HG03432 (cell line): ENCODE results near the gene SRP72.
"Not testable (repeated sequence)": the region's sequence is repeated elsewhere in the genome, so short reads cannot be mapped to it uniquely, and the experiment has no call there.

Source experiments
- ATAC-seq: cut with Tn5 transposase; IDR thresholded peaks from one replicate; pipeline ENCODE4 v1.9.1; 2021; ENCODE audit warnings: mild to moderate bottlenecking, moderate library complexity; ENCODE audit not compliant: unreplicated experiment

The SRP72 gene, protein sequence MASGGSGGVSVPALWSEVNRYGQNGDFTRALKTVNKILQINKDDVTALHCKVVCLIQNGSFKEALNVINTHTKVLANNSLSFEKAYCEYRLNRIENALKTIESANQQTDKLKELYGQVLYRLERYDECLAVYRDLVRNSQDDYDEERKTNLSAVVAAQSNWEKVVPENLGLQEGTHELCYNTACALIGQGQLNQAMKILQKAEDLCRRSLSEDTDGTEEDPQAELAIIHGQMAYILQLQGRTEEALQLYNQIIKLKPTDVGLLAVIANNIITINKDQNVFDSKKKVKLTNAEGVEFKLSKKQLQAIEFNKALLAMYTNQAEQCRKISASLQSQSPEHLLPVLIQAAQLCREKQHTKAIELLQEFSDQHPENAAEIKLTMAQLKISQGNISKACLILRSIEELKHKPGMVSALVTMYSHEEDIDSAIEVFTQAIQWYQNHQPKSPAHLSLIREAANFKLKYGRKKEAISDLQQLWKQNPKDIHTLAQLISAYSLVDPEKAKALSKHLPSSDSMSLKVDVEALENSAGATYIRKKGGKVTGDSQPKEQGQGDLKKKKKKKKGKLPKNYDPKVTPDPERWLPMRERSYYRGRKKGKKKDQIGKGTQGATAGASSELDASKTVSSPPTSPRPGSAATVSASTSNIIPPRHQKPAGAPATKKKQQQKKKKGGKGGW

DNA sequence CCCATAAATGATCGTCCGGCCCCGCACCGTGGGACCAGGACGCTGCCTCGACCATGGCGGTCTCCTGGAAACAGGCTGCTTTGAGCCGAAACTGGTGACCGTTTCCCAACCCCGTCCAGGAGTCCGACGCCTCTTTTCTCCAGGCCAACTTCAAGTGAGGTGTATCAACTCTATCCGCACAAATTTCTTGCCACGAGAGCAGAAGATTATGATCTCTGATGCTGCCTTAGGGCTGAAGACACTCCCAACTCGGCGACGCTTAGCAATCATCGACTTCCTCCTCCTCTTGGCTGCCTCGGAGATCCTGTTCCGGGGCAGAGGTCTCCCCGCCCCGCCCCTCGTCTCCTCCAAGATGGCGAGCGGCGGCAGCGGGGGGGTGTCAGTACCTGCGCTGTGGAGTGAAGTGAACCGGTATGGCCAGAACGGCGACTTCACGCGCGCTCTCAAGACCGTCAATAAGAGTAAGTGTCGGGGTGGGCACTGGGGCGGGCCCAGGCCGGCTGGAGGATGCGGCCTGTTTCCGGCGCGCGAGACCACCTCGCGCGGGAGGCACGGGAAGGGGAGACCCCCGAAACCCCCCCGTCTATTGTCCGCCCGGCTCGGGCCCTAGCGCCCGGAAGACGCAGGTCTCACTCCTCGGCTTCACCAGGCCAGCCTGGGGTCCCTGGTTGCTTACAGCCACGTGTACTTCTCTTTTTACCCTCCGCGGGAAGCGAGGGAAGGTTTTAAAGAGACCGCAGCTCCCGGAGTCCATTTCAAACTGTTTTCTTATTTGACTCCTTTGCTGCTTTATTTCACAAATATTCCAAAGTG lies at the start of gene SRP72:
TSS of gene SRP72 (plus strand) at position 334 of the 813 bp plus-strand sequence. CDS start at position 353, 19 bp downstream.
- ATAC-seq = peak; percentile 95

DNA sequence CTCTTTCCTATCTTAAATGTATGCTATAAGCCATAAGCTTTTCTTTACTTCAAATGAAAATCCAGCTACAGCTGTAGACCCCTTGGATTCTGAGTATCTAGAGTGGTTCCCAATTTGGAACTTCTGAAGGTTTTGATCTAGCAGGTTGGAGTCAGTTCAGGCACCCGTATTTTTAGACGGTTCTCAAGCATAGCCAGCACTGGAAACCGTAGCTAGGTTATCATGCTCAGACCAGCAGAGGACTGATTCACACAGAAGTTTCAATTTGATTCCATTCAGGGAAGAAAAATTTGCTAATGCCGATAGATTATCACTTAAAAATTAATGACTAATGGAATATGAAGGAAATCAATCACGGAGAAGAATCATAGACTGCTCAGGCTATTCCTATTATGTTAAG lies 43.2 kb upstream of the SRP72 start:
- no peak for ATAC-seq

GRCh38 chr4:56424697-56425514 lies 42.5 kb upstream of the SRP72 start:
- ATAC-seq = no peak

GRCh38 chr4:56425518-56425917 lies 41.9 kb upstream of the SRP72 start:
- no peak for ATAC-seq

DNA sequence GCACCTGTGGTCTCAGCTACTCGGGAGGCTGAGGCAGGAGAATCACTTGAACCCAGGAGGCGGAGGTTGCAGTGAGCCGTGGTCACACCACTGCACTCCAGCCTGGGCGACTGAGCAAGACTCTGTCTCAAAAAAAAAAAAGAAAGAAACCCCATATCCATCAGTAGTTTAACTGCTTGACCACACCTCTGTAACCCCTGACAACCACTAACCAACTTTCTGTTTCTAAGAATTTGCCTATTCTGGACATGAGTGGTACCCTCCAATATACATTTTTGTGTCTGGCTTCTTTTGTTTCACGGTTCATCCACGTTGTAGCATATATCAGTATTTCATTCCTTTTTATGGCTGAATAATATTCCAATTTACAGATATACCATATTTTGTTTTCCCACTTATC lies 41.1 kb upstream of the SRP72 start:
- peak; percentile 86 for ATAC-seq

DNA sequence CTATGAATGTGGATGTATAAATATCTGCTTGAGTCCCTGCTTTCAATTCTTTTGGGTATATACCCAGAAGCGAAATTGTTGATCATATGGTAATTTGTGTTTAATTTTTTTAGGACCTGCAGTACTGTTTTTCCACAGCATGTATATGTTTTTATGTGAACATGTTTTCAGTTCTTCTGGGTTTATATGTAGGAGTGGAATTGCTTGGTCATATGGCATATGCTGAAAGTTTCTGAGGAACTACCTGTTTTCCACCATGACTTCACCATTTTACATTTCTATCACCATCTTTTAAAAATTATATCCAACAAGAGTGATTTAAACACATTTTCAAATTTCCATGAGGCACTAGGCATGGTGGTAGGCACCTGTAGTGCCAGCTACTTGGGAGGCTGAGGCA lies 40.2 kb upstream of the SRP72 start:
- no peak for ATAC-seq

- ATAC-seq = no peak
Observed at GRCh38 chr4:56430203-56430602, 37.2 kb upstream of the SRP72 start.

DNA sequence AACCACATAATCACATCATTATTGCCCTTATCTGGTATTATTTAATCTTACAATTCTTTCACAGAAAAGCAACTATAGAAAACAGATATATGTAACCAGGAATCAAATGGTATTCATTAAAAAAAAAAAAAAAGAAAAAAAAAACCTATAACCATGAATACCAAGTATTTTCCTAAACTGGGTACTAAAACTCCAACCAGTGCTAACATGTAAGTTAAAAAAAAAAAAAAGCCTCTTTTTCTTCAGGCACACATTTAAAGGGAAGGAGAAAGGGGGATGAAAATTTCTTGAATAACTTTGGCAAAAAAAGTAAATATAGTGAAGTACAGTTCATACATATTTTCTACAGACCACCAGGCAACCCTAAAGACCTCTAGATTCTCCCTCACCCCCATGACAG lies 34.1 kb upstream of the SRP72 start:
- ATAC-seq = no peak

- ATAC-seq = peak; percentile 18
Observed at GRCh38 chr4:56434599-56435139, 32.7 kb upstream of the SRP72 start.

DNA sequence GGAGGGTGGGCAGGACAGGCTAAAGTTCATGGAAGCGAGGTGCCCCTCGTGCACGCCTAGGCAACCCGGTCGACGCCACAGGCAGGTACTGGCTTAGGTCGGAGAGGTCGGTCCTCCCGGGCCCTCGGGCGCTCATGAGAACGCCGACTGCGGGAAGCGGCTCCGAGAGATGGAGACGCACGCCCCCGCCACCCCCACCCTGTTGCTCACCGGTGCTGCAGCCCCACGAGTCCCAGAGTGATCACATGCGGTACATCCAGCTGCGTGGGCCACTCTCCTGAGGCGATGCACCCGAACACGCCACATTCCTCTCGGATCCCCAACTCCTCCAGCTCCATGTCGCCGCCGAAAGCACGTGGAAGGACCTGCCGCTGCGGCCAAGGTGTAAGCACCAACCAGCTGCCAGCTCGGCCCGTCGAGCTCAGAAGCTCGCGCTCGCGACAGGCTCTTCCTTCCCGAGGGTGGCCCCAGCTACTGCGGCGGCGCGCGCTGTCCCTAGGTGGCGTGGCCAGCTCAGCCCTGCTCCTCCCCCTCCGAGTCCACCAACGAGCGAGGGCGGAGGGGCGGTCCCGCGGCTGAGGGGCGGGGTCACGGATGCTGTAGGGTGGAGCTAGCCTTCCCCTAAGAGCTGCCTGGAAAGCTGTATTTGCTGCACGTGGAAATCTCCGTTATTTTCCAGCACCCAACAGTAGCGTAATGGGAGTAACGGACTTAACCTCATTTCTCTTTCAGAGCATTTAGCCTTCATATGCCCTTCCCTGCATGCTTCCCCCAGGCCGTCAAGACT lies 32.1 kb upstream of the SRP72 start, which contains the start of gene PPAT:
TSS of gene PPAT (minus strand) at position 476 of the 787 bp plus-strand sequence. CDS start at position 338, 138 bp downstream.
- ATAC-seq = peak; percentile 83

DNA sequence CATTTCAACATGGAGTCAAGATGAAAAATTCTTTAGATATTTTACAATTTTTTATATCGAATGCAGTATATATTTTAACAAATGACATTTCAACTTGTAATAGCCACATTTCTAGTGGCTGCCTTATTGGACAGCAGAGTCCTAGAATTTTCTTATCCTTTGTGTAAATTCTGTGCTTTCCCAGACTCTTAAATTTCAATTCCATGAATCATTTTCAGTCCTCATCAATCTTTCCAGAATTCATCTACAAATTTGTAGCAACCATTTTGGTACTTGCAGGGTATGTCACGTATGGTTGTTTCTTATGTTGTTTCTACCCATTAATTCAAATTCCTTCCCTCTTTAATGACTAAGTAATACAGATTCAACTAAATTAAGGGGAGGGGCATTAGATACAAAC lies 28.7 kb upstream of the SRP72 start:
- ATAC-seq = no peak

- no peak for ATAC-seq
Observed at GRCh38 chr4:56440983-56441382, 26.4 kb upstream of the SRP72 start.

- ATAC-seq = no peak
Observed at GRCh38 chr4:56444719-56445118, 22.7 kb upstream of the SRP72 start.

GRCh38 chr4:56445699-56446098 lies 21.7 kb upstream of the SRP72 start:
- no peak for ATAC-seq

DNA sequence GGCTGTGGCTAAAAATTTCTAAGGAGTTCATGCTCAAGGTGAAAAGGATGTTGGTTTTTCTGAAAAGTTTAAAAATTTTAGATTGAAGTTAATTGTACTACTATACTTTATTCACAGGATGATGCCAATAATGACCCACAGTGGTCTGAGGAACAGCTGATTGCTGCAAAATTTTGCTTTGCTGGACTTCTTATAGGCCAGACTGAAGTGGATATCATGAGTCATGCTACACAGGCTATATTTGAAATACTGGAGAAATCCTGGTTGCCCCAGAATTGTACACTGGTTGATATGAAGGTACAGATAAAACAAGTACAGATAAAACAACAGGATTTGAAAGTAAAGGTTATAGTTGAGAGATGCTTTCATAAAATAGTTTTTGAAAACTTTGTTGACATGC lies 19.1 kb upstream of the SRP72 start:
- ATAC-seq = no peak

GRCh38 chr4:56449475-56449874 lies 17.9 kb upstream of the SRP72 start:
- not testable (repeated sequence) for ATAC-seq

- ATAC-seq = no peak
Observed at GRCh38 chr4:56450342-56450741, 17.1 kb upstream of the SRP72 start.

GRCh38 chr4:56460085-56460484 lies 7.3 kb upstream of the SRP72 start:
- no peak for ATAC-seq

GRCh38 chr4:56462157-56462556 lies 5.3 kb upstream of the SRP72 start:
- no peak for ATAC-seq
